Neutrophil (primary cell): ENCODE results near the gene MAB21L2.

Experiments used
- H3K27ac ChIP-seq: fragments of 200-600 bp; sonication (generic); 2 replicates; pipeline ENCODE4 v1.5.1; 2016; ENCODE audit warnings: mild to moderate bottlenecking, moderate library complexity
- H3K27me3 ChIP-seq: fragments of 200-600 bp; sonication (generic); 2 replicates; pipeline ENCODE4 v1.6.0; 2016; ENCODE audit warnings: mild to moderate bottlenecking
- H3K36me3 ChIP-seq: fragments of 200-600 bp; sonication (generic); 2 replicates; pipeline ENCODE4 v1.5.1; 2017
- H3K4me1 ChIP-seq, 2 experiments: fragments of 200-600 bp in 1 of 2; sonication (generic) in 1 of 2; 1 replicate in 1 of 2; 2 replicates in 1 of 2; pipeline versions ENCODE4 v1.5.1 to v1.6.1; 2013 to 2016; ENCODE audit warnings: low read depth in 1 of 2, low read length in 1 of 2, mild to moderate bottlenecking in 1 of 2, moderate library complexity in 1 of 2; ENCODE audit not compliant: control insufficient read depth in 1 of 2, insufficient read depth in 1 of 2
- H3K4me3 ChIP-seq, 2 experiments: fragments of 200-600 bp in 1 of 2; sonication (generic) in 1 of 2; 1 replicate in 1 of 2; 2 replicates in 1 of 2; pipeline ENCODE4 v1.5.1; 2013 to 2016; ENCODE audit warnings: low read depth in 1 of 2, low read length in 1 of 2, mild to moderate bottlenecking in 1 of 2, moderate library complexity in 1 of 2
- H3K9me3 ChIP-seq: fragments of 200-600 bp; sonication (generic); 2 replicates; pipeline ENCODE4 v1.5.1; 2016
- CTCF ChIP-seq: fragments of 200-600 bp; sonication (generic); IDR thresholded peaks from 2 replicates; pipeline ENCODE4 v1.5.1; 2016; ENCODE audit warnings: antibody characterized with exemption

The MAB21L2 gene

DNA sequence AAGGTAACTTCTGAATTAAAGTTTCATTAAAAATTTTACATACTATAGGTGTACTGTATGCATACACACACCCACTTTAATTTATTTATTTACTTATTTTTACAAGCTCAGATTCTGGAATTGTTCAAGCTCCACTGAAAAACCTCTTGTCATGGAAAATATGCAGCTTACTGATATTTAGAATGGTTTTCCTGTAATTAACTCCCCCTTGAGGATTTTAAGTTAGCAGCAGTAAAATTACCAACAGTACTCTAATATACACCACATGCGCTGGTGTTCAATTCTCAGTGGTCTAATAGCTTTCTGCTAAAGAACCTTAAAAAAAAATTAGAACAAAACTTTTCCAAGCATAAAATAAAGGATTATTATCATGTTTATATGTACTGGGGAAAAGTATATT, 12.0 kb downstream of the MAB21L2 start:
- Histone ChIP-seq H3K9me3 (no peaks in the 10 kb centered on the region), H3K27me3 (no peaks in the 10 kb centered on the region), H3K4me3 (no peak overlapping the region), H3K4me1 (no peaks in the 10 kb centered on the region), H3K36me3 (no peaks in the 10 kb centered on the region), H3K27ac (no peak overlapping the region)
- no peak for TF ChIP-seq CTCF

DNA sequence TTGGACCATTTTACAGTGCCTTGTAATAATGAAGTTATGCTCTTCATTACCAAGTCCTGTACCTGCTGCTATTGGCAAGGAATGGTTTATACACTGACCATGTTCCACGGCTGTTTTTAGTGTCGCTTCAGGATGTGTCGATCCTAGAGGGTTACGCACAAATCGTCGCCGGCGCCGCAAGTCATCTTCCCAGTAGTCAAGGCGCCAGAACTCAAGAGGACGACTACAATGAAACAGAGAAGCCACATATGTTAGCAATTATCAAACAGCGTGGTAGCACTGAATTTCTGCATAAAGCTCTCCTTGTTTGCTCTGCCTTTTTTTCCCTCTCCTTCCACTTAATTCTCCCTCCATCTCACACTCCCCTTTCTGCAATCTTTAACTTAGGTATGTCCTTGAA, 17.0 kb downstream of the MAB21L2 start:
- no peaks in the 10 kb centered on the region for H3K36me3 ChIP-seq
- H3K9me3 ChIP-seq, result no peaks in the 10 kb centered on the region
- no peaks in the 10 kb centered on the region for H3K27me3 ChIP-seq
- H3K27ac ChIP-seq, result no peak overlapping the region
- H3K4me3 ChIP-seq, result no peak overlapping the region
- TF ChIP-seq CTCF, result no peak
- H3K4me1 ChIP-seq, result no peaks in the 10 kb centered on the region

GRCh38 chr4:150599547-150599946, 17.6 kb downstream of the MAB21L2 start:
- no peak overlapping the region for H3K27ac ChIP-seq
- no peak for TF ChIP-seq CTCF
- no peaks in the 10 kb centered on the region for H3K4me1 ChIP-seq
- H3K36me3 ChIP-seq, result no peaks in the 10 kb centered on the region
- no peaks in the 10 kb centered on the region for H3K27me3 ChIP-seq
- H3K4me3 ChIP-seq, result no peak overlapping the region
- no peaks in the 10 kb centered on the region for H3K9me3 ChIP-seq

DNA sequence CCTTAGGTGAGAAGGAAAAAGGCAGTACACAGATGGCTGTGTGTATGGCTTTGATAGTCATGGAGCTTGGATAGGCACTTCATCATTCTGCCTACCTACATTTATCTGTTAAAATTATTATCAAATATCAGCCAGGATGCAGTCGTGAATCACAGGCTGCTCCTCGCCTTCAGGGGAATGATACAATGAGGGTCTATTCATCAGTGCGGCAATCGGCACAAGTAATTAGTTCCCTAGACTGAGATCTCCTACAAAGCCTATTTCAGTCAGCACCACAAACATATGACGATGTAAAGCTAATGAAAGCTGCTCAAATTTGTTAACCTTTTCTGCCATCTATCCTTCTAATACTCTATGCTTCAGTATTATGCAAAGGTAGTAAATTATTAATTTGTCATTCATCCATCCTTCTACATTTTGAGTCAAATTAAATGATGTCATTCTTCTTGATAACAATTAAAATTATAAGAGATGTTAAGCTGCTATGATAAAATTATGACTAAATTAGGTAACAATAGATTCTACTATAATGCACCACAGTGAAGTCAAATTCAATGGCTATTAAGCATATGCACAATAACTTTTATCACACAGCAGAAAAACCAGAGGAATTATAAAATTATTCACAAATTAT, 19.0 kb downstream of the MAB21L2 start:
- Histone ChIP-seq H3K9me3 (no peaks in the 10 kb centered on the region), H3K27ac (no peak overlapping the region), H3K27me3 (no peaks in the 10 kb centered on the region), H3K4me1 (no peaks in the 10 kb centered on the region), H3K36me3 (no peaks in the 10 kb centered on the region), H3K4me3 (no peak overlapping the region)
- TF ChIP-seq CTCF, result no peak

GRCh38 chr4:150609131-150609530, 27.2 kb downstream of the MAB21L2 start:
- Histone ChIP-seq H3K9me3 (no peaks in the 10 kb centered on the region), H3K4me3 (no peak overlapping the region), H3K27ac (no peak overlapping the region), H3K27me3 (no peaks in the 10 kb centered on the region), H3K36me3 (no peaks in the 10 kb centered on the region), H3K4me1 (no peaks in the 10 kb centered on the region)
- TF ChIP-seq CTCF, result no peak

DNA sequence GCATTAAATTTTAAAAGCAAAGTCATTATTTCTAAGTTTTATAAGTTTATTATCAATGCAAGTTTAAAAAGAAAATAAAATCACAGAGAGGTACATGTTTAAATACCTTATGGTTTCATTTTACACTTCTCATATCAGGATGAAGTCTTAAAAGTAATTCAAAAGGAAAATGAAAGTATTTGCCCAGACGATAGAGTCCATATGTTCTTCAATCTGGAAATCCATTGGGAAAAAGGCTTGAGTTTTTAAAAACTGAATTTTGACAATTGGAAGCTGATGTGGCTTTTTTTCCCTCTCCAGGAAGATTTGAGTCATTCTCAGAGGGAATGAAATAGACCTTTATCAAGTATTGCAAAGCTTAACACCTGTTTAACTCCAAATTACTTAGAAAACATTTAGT, 37.1 kb downstream of the MAB21L2 start:
- H3K27ac ChIP-seq, result no peak overlapping the region
- no peak for TF ChIP-seq CTCF
- no peaks in the 10 kb centered on the region for H3K9me3 ChIP-seq
- H3K36me3 ChIP-seq, result no peaks in the 10 kb centered on the region
- no peak overlapping the region for H3K4me3 ChIP-seq
- H3K4me1 ChIP-seq, result no peaks in the 10 kb centered on the region
- no peaks in the 10 kb centered on the region for H3K27me3 ChIP-seq
